ENCODE measurements around the gene C3orf20. TPM values are rescaled to one million over a fixed set of nuclear protein-coding genes. Genes with fewer than 3 reads are reported as not detected.

Gene C3orf20
- total RNA-seq, 1 donor from 2014 or later, result 0.52 TPM

DNA sequence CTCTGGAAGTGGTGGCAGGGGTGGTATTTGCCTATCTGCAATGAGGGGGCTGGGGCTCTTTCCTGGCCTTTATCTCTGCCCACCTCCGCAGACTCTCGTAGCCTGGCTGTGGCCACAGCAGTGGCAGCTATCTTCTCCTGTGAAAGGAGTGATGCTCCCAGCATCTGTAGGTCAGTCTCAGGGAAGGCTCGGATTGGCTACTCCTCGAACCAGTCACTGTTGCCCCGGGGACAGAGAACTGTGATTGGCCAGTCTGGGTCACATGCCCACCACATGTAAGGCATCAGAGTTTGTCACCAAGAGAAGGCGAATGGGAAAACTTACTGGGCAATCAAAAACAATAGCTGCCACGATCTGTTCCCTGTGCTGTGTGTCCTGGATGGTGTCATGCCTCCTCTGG, 113.7 kb downstream of the C3orf20 start:
- no peak overlapping the region for H3K9ac ChIP-seq (ENCODE audit: low read depth in 1 of 3, low read length in 3 of 3)
- peaks cover 0 to 11% (median 8%) of the 10 kb centered on the region in 3 donors for H3K4me1 ChIP-seq (ENCODE audit: control insufficient read depth in 3 of 3, insufficient read depth in 3 of 3, low read length in 3 of 3)
- H3K27ac ChIP-seq (ENCODE audit: low read depth, low read length), result no peak overlapping the region
- peaks cover 3 to 17% (median 6%) of the 10 kb centered on the region in 3 donors for H3K27me3 ChIP-seq (ENCODE audit: control insufficient read depth in 3 of 3, insufficient read depth in 3 of 3, low read length in 3 of 3)
- H3K9me3 ChIP-seq (ENCODE audit: control insufficient read depth in 3 of 3, low read length in 3 of 3), result no peaks in the 10 kb centered on the region
- no peak overlapping the region for H3K4me3 ChIP-seq (ENCODE audit: low read length in 3 of 3)
- no peaks in the 10 kb centered on the region for H3K36me3 ChIP-seq (ENCODE audit: control insufficient read depth in 3 of 3, insufficient read depth in 3 of 3, low read length in 3 of 3)

DNA sequence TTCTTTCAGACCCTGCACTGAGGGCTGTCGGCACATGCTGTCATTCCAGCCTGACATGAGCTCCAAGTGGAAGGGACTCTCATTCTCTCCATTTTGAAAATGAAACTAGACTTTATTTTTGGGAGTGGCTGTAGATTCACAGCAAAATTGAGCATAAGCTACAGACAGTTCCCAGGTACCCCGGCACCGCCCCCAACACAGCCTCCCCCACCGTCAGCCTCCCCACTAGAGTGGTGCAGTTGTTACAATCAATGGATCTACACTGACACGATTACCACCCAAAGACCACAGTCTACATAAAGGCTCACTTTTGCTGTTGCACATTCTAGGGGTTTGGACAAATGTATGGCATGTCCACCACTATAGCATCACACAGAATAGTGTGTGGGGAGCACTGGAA, 114.3 kb downstream of the C3orf20 start:
- H3K4me1 ChIP-seq (ENCODE audit: control insufficient read depth in 3 of 3, insufficient read depth in 3 of 3, low read length in 3 of 3), result peaks cover 5 to 16% (median 13%) of the 10 kb centered on the region in 3 donors
- no peaks in the 10 kb centered on the region for H3K9me3 ChIP-seq (ENCODE audit: control insufficient read depth in 3 of 3, low read length in 3 of 3)
- no peak overlapping the region for H3K9ac ChIP-seq (ENCODE audit: low read depth in 1 of 3, low read length in 3 of 3)
- no peak overlapping the region for H3K4me3 ChIP-seq (ENCODE audit: low read length in 3 of 3)
- peaks cover 3 to 17% (median 6%) of the 10 kb centered on the region in 3 donors for H3K27me3 ChIP-seq (ENCODE audit: control insufficient read depth in 3 of 3, insufficient read depth in 3 of 3, low read length in 3 of 3)
- H3K27ac ChIP-seq (ENCODE audit: low read depth, low read length), result no peak overlapping the region
- no peaks in the 10 kb centered on the region for H3K36me3 ChIP-seq (ENCODE audit: control insufficient read depth in 3 of 3, insufficient read depth in 3 of 3, low read length in 3 of 3)

DNA sequence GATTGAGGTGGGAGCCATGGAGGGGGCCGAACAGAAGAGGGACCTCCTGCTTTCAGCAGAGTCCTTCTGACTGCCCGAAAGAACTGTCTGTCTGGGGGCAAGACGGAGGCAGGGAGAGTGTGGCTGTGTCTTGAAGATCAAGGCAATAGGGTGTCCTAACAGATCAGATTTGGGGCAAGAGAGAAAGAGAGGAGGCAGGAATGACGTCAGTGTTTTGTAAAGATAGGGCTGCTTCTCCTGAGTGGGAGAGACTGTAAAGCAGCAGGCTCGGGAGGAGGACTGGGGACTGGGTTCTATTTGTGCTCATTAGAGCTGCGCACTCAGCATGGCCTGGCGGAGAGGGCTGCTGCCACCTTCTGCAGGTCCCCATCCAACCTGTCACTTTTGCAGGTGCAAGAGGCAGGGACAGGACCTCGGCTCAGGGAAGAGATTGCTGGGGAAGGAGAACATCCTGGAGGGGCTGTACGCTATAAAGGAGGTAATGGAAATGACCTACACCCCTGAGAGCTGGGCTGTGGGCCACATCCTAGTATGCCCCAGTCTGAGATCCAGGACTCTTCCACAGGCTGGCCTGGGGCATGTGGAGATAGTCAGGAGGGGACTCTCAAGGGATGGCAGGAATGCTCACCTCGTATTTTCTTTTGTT, 114.8 kb downstream of the C3orf20 start:
- peaks cover 8 to 16% (median 16%) of the 10 kb centered on the region in 3 donors for H3K4me1 ChIP-seq (ENCODE audit: control insufficient read depth in 3 of 3, insufficient read depth in 3 of 3, low read length in 3 of 3)
- H3K27ac ChIP-seq (ENCODE audit: low read depth, low read length), result no peak overlapping the region
- H3K4me3 ChIP-seq (ENCODE audit: low read length in 3 of 3), result no peak overlapping the region
- H3K9me3 ChIP-seq (ENCODE audit: control insufficient read depth in 3 of 3, low read length in 3 of 3), result no peaks in the 10 kb centered on the region
- H3K36me3 ChIP-seq (ENCODE audit: control insufficient read depth in 3 of 3, insufficient read depth in 3 of 3, low read length in 3 of 3), result no peaks in the 10 kb centered on the region
- H3K9ac ChIP-seq (ENCODE audit: low read depth in 1 of 3, low read length in 3 of 3), result no peak overlapping the region
- H3K27me3 ChIP-seq (ENCODE audit: control insufficient read depth in 3 of 3, insufficient read depth in 3 of 3, low read length in 3 of 3), result peaks cover 3 to 17% (median 6%) of the 10 kb centered on the region in 3 donors

DNA sequence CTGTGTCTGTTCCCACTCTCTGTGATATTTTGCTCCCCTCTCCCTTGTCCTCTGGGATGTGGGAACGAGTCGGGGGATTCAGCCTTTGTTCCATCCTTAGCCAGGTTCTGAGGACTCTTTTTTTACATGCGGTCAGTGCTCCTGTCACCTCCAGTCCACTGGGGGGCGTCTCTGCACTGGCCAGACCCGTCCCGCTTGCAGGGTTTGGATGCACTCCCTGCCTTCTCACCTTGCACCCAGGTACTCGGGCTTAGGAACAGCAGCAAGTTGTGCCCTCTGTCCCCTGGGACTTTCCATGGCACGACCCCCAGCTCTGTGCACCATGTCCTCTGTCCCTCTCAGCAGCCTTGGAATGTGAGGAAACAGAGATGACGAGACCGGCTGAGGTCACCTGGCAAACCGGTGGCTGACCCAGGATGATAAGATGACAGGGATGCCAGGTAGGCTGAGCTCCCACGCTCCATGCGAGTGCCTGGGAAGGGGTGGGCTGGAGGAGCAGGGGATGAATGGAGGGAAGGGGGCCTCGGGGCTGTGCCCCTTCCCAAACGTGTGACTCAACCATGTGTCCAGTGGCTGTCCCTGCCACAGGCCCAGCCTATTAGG, 116.5 kb downstream of the C3orf20 start:
- H3K4me1 ChIP-seq (ENCODE audit: control insufficient read depth in 3 of 3, insufficient read depth in 3 of 3, low read length in 3 of 3), result peaks cover 8 to 22% (median 16%) of the 10 kb centered on the region in 3 donors
- no peaks in the 10 kb centered on the region for H3K9me3 ChIP-seq (ENCODE audit: control insufficient read depth in 3 of 3, low read length in 3 of 3)
- H3K27me3 ChIP-seq (ENCODE audit: control insufficient read depth in 3 of 3, insufficient read depth in 3 of 3, low read length in 3 of 3), result peaks cover 3 to 9% (median 5%) of the 10 kb centered on the region in 3 donors
- H3K36me3 ChIP-seq (ENCODE audit: control insufficient read depth in 3 of 3, insufficient read depth in 3 of 3, low read length in 3 of 3), result no peaks in the 10 kb centered on the region
- no peak overlapping the region for H3K27ac ChIP-seq (ENCODE audit: low read depth, low read length)
- H3K4me3 ChIP-seq (ENCODE audit: low read length in 3 of 3), result no peak overlapping the region
- no peak overlapping the region for H3K9ac ChIP-seq (ENCODE audit: low read depth in 1 of 3, low read length in 3 of 3)

DNA sequence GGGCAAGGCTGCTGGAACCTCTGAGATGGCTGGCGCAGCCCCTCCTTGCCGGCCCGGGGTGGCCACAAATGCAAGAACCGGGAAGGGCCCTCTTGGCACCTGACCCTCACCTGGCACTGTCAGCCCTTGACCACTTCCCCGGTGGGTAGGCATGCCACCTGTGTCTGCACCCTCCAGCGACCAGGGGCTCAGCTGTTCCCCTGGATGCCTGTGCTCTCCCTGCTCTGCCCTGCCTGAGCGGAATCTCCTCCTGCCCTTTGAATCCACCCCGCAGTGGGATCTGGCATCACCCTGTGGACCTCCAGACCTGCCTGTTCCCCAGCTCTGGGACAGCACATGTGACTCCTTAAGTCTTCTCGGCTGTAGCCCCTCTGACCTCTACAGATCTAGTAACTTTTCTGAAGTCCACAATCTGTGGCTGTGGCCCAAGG, 117.8 kb downstream of the C3orf20 start:
- Histone ChIP-seq H3K36me3 (ENCODE audit: control insufficient read depth in 3 of 3, insufficient read depth in 3 of 3, low read length in 3 of 3) (no peaks in the 10 kb centered on the region), H3K9me3 (ENCODE audit: control insufficient read depth in 3 of 3, low read length in 3 of 3) (no peaks in the 10 kb centered on the region), H3K27me3 (ENCODE audit: control insufficient read depth in 3 of 3, insufficient read depth in 3 of 3, low read length in 3 of 3) (peaks cover 2 to 9% (median 4%) of the 10 kb centered on the region in 3 donors), H3K9ac (ENCODE audit: low read depth in 1 of 3, low read length in 3 of 3) (no peak overlapping the region), H3K4me1 (ENCODE audit: control insufficient read depth in 3 of 3, insufficient read depth in 3 of 3, low read length in 3 of 3) (peaks cover 8 to 22% (median 16%) of the 10 kb centered on the region in 3 donors), H3K4me3 (ENCODE audit: low read length in 3 of 3) (no peak overlapping the region), H3K27ac (ENCODE audit: low read depth, low read length) (no peak overlapping the region)

DNA sequence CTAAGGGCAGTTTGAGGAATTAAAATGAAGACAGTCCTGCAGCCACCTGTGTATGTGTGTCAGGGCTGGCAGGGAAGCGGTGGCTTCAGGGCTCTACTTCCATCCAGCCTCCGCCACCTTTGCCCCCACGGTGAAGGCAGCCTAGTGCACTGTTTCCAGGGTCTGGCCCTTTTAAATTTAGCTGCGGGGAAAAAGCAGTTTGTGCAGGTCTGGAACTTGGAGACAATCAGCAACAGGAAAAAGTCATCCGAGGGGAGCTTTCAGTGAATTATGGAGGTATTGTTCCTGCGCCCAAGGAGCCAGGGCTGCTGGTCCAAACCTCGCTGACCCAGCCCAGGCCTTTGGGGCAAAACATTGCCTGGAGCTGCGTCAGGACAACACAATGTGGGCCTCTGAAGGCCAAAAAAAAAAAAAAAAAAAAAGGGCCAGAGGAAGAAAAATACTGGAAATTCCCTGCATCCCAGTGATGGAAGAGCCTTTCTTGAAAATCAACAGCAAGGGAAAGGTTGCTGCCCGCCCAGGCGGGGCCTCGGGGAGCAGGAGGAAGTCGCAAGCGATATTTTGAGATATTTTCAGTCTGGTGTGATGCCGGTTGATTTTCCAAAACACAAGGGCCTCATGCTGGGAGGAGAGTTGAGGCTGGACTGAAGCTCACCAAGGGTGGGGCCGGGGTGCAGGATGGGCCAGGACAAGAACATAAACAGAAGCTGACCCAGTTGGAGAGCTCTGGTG, 118.4 kb downstream of the C3orf20 start:
- H3K27me3 ChIP-seq (ENCODE audit: control insufficient read depth in 3 of 3, insufficient read depth in 3 of 3, low read length in 3 of 3), result peaks cover 0 to 9% (median 4%) of the 10 kb centered on the region in 3 donors
- H3K9me3 ChIP-seq (ENCODE audit: control insufficient read depth in 3 of 3, low read length in 3 of 3), result no peaks in the 10 kb centered on the region
- H3K9ac ChIP-seq (ENCODE audit: low read depth in 1 of 3, low read length in 3 of 3), result no peak overlapping the region
- no peaks in the 10 kb centered on the region for H3K36me3 ChIP-seq (ENCODE audit: control insufficient read depth in 3 of 3, insufficient read depth in 3 of 3, low read length in 3 of 3)
- no peak overlapping the region for H3K4me3 ChIP-seq (ENCODE audit: low read length in 3 of 3)
- peaks cover 8 to 22% (median 16%) of the 10 kb centered on the region in 3 donors for H3K4me1 ChIP-seq (ENCODE audit: control insufficient read depth in 3 of 3, insufficient read depth in 3 of 3, low read length in 3 of 3)
- H3K27ac ChIP-seq (ENCODE audit: low read depth, low read length), result no peak overlapping the region

DNA sequence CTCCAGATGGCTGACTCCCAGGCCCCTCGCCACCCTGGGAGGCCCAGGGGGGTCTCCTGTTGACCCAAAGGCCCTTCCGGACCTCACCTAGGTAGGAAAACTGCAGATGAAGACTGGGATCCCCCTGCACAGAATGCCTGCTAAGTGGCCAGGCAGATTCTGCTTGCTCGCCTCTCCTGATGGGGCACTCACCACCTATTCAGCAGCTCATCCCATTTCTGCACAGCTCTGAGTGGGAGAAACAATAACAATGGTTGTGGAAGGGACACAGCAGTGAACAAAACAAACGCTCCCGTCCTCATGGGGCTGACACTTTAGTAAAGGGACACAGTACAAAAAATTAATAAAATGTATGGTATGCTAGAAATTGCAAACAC, 118.9 kb downstream of the C3orf20 start:
- H3K27ac ChIP-seq (ENCODE audit: low read depth, low read length), result no peak overlapping the region
- H3K9ac ChIP-seq (ENCODE audit: low read depth in 1 of 3, low read length in 3 of 3), result no peak overlapping the region
- H3K4me3 ChIP-seq (ENCODE audit: low read length in 3 of 3), result no peak overlapping the region
- H3K4me1 ChIP-seq (ENCODE audit: control insufficient read depth in 3 of 3, insufficient read depth in 3 of 3, low read length in 3 of 3), result peaks cover 8 to 22% (median 16%) of the 10 kb centered on the region in 3 donors
- no peaks in the 10 kb centered on the region for H3K36me3 ChIP-seq (ENCODE audit: control insufficient read depth in 3 of 3, insufficient read depth in 3 of 3, low read length in 3 of 3)
- no peaks in the 10 kb centered on the region for H3K9me3 ChIP-seq (ENCODE audit: control insufficient read depth in 3 of 3, low read length in 3 of 3)
- peaks cover 0 to 10% (median 4%) of the 10 kb centered on the region in 3 donors for H3K27me3 ChIP-seq (ENCODE audit: control insufficient read depth in 3 of 3, insufficient read depth in 3 of 3, low read length in 3 of 3)

DNA sequence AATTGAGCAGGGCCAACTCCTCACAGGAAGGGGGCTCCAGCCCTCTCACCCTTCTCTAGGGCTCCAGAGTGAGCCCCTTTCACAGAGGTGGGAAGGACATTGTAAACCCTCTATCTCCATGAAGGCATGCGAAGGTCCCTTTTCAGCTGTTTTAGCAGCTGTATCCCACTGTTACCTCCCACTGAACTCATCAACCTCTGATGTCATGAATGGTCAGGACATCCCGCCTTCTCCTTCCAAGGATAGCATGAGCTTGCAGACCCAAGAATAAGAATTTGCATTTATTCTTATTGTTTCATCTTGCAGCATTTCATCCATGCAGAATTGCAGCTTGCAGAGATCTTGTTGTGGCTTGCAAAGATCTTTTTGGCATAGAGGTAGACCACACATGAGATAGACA, 119.5 kb downstream of the C3orf20 start:
- no peaks in the 10 kb centered on the region for H3K9me3 ChIP-seq (ENCODE audit: control insufficient read depth in 3 of 3, low read length in 3 of 3)
- H3K4me1 ChIP-seq (ENCODE audit: control insufficient read depth in 3 of 3, insufficient read depth in 3 of 3, low read length in 3 of 3), result peaks cover 8 to 22% (median 16%) of the 10 kb centered on the region in 3 donors
- H3K4me3 ChIP-seq (ENCODE audit: low read length in 3 of 3), result no peak overlapping the region
- H3K27me3 ChIP-seq (ENCODE audit: control insufficient read depth in 3 of 3, insufficient read depth in 3 of 3, low read length in 3 of 3), result peaks cover 0 to 10% (median 4%) of the 10 kb centered on the region in 3 donors
- H3K27ac ChIP-seq (ENCODE audit: low read depth, low read length), result no peak overlapping the region
- H3K9ac ChIP-seq (ENCODE audit: low read depth in 1 of 3, low read length in 3 of 3), result no peak overlapping the region
- H3K36me3 ChIP-seq (ENCODE audit: control insufficient read depth in 3 of 3, insufficient read depth in 3 of 3, low read length in 3 of 3), result no peaks in the 10 kb centered on the region

DNA sequence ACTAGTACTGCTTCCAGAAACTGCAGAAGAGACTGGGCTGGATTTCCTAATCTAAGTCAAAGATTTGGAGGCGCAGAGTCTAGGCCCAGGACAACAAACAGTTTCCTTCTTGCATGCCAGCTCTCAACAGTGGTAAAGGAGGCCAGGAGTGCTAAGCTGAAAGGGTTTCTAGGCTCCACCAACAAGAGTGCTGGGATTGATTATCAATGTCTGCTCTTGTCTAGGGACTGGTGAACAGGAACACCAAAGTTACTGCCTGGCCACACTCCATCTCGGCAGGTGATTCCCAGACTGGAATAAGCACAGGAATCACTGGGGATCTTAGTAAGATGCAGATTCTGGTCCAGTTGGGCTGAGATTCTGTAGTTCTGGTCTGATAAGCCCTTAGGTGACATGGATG, 121.1 kb downstream of the C3orf20 start:
- Histone ChIP-seq H3K27me3 (ENCODE audit: control insufficient read depth in 3 of 3, insufficient read depth in 3 of 3, low read length in 3 of 3) (peaks cover 0 to 17% (median 6%) of the 10 kb centered on the region in 3 donors), H3K36me3 (ENCODE audit: control insufficient read depth in 3 of 3, insufficient read depth in 3 of 3, low read length in 3 of 3) (no peaks in the 10 kb centered on the region), H3K4me1 (ENCODE audit: control insufficient read depth in 3 of 3, insufficient read depth in 3 of 3, low read length in 3 of 3) (peaks cover 8 to 22% (median 16%) of the 10 kb centered on the region in 3 donors), H3K4me3 (ENCODE audit: low read length in 3 of 3) (no peak overlapping the region), H3K27ac (ENCODE audit: low read depth, low read length) (no peak overlapping the region), H3K9ac (ENCODE audit: low read depth in 1 of 3, low read length in 3 of 3) (no peak overlapping the region), H3K9me3 (ENCODE audit: control insufficient read depth in 3 of 3, low read length in 3 of 3) (no peaks in the 10 kb centered on the region)

All from skeletal muscle tissue (tissue), 4 donors.